PC-3 (cell line): ENCODE measurements around the gene HPN. TPM values are rescaled to one million over a fixed set of nuclear protein-coding genes. Genes with fewer than 3 reads are reported as not detected.

ENCODE experiments used
- ATAC-seq: fragments of 200-7000 bp; cut with Tn5 transposase; 2 replicates; pipeline ENCODE4 v1.9.1; 2020; ENCODE audit warnings: mild to moderate bottlenecking, moderate library complexity
- BruUV-seq: library from RNA; stranded (reverse); fragments of 400-500 nt; replicated peaks from 2 replicates; lab custom pipeline; 2021; lab: Mats Ljungman, UMichigan
- CTCF ChIA-PET: fragments of 300-600 bp; sonication (Branson Sonifier 250); formaldehyde crosslinking; loops from one replicate; lab custom pipeline; 2022; ENCODE audit warnings: antibody characterized with exemption; lab: Charles Lee
- POLR2A ChIA-PET: fragments of 300-600 bp; sonication (Branson Sonifier 250); formaldehyde crosslinking; loops from one replicate; lab custom pipeline; 2022; ENCODE audit warnings: antibody characterized with exemption; ENCODE audit not compliant: unreplicated experiment; lab: Charles Lee
- DNase-seq: peaks from one replicate; pipeline ENCODE4 v3.0.0-alpha.2; 2015
- H2AFZ ChIP-seq: fragments of 300-600 bp; sonication (generic); 2 replicates; pipeline ENCODE4 v1.6.0; 2016; ENCODE audit warnings: antibody characterized with exemption, low read length
- H3F3A ChIP-seq: fragments of 300-600 bp; sonication (generic); one replicate; pipeline ENCODE4 v1.6.0; 2017; ENCODE audit warnings: antibody characterized with exemption, low read length, control low read depth, mild to moderate bottlenecking; ENCODE audit not compliant: unreplicated experiment
- H3K27ac ChIP-seq: fragments of 300-600 bp; sonication (generic); 2 replicates; pipeline ENCODE4 v1.5.1; 2016; ENCODE audit warnings: mild to moderate bottlenecking, low read length
- H3K27me3 ChIP-seq: fragments of 300-600 bp; sonication (generic); 2 replicates; pipeline ENCODE4 v1.6.1; 2016; ENCODE audit warnings: low read length, mixed read lengths
- H3K36me3 ChIP-seq: fragments of 300-600 bp; sonication (generic); 2 replicates; pipeline ENCODE4 v1.6.1; 2016; ENCODE audit warnings: low read depth, mixed run types, low read length, mixed read lengths
- H3K4me1 ChIP-seq: fragments of 300-600 bp; sonication (generic); 2 replicates; pipeline ENCODE4 v1.5.1; 2016; ENCODE audit warnings: low read length; ENCODE audit not compliant: insufficient read depth
- H3K4me2 ChIP-seq: fragments of 300-600 bp; sonication (generic); 2 replicates; pipeline ENCODE4 v1.6.0; 2016; ENCODE audit warnings: low read length
- H3K4me3 ChIP-seq: fragments of 300-600 bp; sonication (generic); 2 replicates; pipeline ENCODE4 v1.5.1; 2016; ENCODE audit warnings: mild to moderate bottlenecking, low read length, mixed read lengths
- H3K79me2 ChIP-seq: fragments of 300-600 bp; sonication (generic); 2 replicates; pipeline ENCODE4 v1.6.1; 2017; ENCODE audit warnings: low read length, mixed read lengths
- H3K9ac ChIP-seq: fragments of 300-600 bp; sonication (generic); 2 replicates; pipeline ENCODE4 v1.6.0; 2016; ENCODE audit warnings: mild to moderate bottlenecking, low read length
- H3K9me2 ChIP-seq: fragments of 300-600 bp; sonication (generic); replicated peaks from 2 replicates; pipeline ENCODE4 v1.6.1; 2016; ENCODE audit warnings: mixed run types, low read length, mixed read lengths
- H3K9me3 ChIP-seq: fragments of 300-600 bp; sonication (generic); 2 replicates; pipeline ENCODE4 v1.6.1; 2016; ENCODE audit warnings: low read length, mixed read lengths
- H4K20me1 ChIP-seq: fragments of 300-600 bp; sonication (generic); 2 replicates; pipeline ENCODE4 v1.6.1; 2016; ENCODE audit warnings: low read length, mixed read lengths
- EZH2 ChIP-seq: fragments of 300-600 bp; sonication (generic); IDR thresholded peaks from one replicate; pipeline ENCODE4 v1.6.1; 2017; ENCODE audit warnings: antibody characterized with exemption, mild to moderate bottlenecking, low read length; ENCODE audit not compliant: unreplicated experiment
- EZH2phosphoT487 ChIP-seq: fragments of 300-600 bp; sonication (generic); IDR thresholded peaks from 2 replicates; pipeline ENCODE4 v1.6.1; 2018; ENCODE audit warnings: mild to moderate bottlenecking, antibody characterized with exemption, low read length, borderline replicate concordance
- intact Hi-C: fragments of 100-400 bp; cut with micrococcal nuclease; formaldehyde crosslinking; loops from 2 replicates; pipeline ENCODE4 v1.9.0; 2023
- total RNA-seq: library from RNA; depleted of rRNA; stranded (reverse); fragments of >200 nt; gene quantifications from 2 replicates; pipeline ENCODE4 v1.2.3, GENCODE V29; 2014
- TF ChIP-seq, protein P1 (sequence below): fragments of 300-600 bp; sonication (generic); conservative IDR thresholded peaks from 2 replicates; pipeline ENCODE4 v1.5.1; 2017; ENCODE audit warnings: antibody characterized with exemption, low read depth, mild to moderate bottlenecking, low read length

The HPN gene
- total RNA-seq, 1 experiment from 2014 or later = 0.18 TPM

DNA sequence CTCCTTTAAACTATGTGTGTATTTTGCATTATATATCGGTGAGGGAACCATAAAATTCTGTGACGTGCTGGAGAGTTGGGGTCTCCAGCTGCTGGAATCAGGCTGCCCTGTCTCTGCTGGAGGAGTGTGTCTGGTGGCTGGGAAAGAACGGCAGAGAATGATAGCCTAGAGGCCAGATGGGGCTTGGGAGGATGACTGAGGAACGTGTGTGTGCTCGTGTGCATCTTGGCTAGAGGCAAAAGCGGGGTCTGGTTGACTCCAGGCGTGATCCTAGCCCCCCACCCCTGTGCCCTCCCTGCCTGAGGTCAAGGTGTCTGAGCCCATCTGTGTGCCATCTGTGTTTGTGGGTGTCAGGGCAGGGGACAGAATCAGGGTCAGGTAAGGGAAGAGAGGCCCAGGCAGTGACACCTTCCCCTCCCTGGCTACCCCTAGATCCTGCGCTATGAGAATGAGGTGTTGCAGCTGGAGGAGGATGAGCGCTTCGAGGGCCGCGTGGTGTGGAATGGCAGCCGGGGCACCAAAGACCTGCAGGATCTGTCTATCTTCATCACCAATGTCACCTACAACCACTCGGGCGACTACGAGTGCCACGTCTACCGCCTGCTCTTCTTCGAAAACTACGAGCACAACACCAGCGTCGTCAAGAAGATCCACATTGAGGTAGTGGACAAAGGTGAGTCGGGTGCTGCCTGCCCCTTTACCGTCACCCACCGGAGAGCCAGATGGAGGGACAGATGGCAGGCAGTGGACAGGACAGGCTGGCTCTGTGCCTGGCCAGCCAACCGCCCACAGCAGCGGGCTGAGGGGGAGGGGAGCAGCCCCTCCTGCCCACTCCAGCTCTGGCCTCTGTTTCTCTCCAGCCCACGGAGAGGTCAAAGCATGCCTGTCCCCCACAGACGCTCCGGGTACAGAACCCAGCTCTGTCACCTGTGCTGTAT, 8.2 kb upstream of the HPN start:
- no peaks in the 10 kb centered on the region for H3K36me3 ChIP-seq
- no TSS peak for BruUV-seq
- TF ChIP-seq EZH2phosphoT487 = no peak
- no peak for TF ChIP-seq EZH2
- TF ChIP-seq, protein P1, sequence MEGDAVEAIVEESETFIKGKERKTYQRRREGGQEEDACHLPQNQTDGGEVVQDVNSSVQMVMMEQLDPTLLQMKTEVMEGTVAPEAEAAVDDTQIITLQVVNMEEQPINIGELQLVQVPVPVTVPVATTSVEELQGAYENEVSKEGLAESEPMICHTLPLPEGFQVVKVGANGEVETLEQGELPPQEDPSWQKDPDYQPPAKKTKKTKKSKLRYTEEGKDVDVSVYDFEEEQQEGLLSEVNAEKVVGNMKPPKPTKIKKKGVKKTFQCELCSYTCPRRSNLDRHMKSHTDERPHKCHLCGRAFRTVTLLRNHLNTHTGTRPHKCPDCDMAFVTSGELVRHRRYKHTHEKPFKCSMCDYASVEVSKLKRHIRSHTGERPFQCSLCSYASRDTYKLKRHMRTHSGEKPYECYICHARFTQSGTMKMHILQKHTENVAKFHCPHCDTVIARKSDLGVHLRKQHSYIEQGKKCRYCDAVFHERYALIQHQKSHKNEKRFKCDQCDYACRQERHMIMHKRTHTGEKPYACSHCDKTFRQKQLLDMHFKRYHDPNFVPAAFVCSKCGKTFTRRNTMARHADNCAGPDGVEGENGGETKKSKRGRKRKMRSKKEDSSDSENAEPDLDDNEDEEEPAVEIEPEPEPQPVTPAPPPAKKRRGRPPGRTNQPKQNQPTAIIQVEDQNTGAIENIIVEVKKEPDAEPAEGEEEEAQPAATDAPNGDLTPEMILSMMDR = no peak
- H3K4me2 ChIP-seq = no peak overlapping the region
- no peak overlapping the region for H3K4me3 ChIP-seq
- no peaks in the 10 kb centered on the region for H3K27me3 ChIP-seq
- H3F3A ChIP-seq = no peaks in the 10 kb centered on the region
- H3K27ac ChIP-seq = no peak overlapping the region
- H3K79me2 ChIP-seq = no peaks in the 10 kb centered on the region
- ATAC-seq (no peak), DNase-seq (no peak)
- no peaks in the 10 kb centered on the region for H3K9me3 ChIP-seq
- 0 out of 2 replicates have a peak, but pooled peaks cover 4% of the 10 kb centered on the region for H3K4me1 ChIP-seq
- H2AFZ ChIP-seq = no peak overlapping the region
- POLR2A ChIA-PET = no interaction called here
- CTCF ChIA-PET = no interaction called here
- no peaks in the 10 kb centered on the region for H4K20me1 ChIP-seq
- H3K9me2 ChIP-seq = no peaks in the 10 kb centered on the region
- intact Hi-C loops = no loop called here
- no peak overlapping the region for H3K9ac ChIP-seq

GRCh38 chr19:35034005-35034502, 7.5 kb upstream of the HPN start:
- Histone ChIP-seq H3K79me2 (no peaks in the 10 kb centered on the region), H4K20me1 (no peaks in the 10 kb centered on the region), H3K9me3 (no peaks in the 10 kb centered on the region), H3F3A (no peaks in the 10 kb centered on the region), H2AFZ (no peak overlapping the region), H3K4me2 (no peak overlapping the region), H3K36me3 (no peaks in the 10 kb centered on the region), H3K9ac (no peak overlapping the region), H3K27me3 (no peaks in the 10 kb centered on the region), H3K4me1 (0 out of 2 replicates have a peak, but pooled peaks cover 4% of the 10 kb centered on the region), H3K9me2 (no peaks in the 10 kb centered on the region), H3K4me3 (no peak overlapping the region), H3K27ac (no peak overlapping the region)
- ChIA-PET POLR2A (no interaction called here), CTCF (no interaction called here)
- TF ChIP-seq, protein P1 = no peak
- no peak for TF ChIP-seq EZH2phosphoT487
- TF ChIP-seq EZH2 = no peak
- ATAC-seq = no peak
- BruUV-seq = no TSS peak
- intact Hi-C loops = no loop called here
- no peak for DNase-seq
